A549 treated with dexamethasone at 1 μM for 4 hours (cell line): ENCODE measurements around the gene OR7C2. TPM values are rescaled to one million over a fixed set of nuclear protein-coding genes. Genes with fewer than 3 reads are reported as not detected.

ENCODE experiments used
- total RNA-seq: library from RNA; stranded (reverse); fragments of 200-300 nt; extraction: Qiagen RNA extraction; gene quantifications from 5 replicates; pipeline ENCODE4 v1.2.3, GENCODE V29; 2022

Gene OR7C2
- total RNA-seq, result not detected in 5 replicates

GRCh38 chr19:14941189-14941588 lies at the start of gene OR7C2:
TSS of gene OR7C2 (plus strand) at chr19:14941489. CDS start at chr19:14941489, 0 bp downstream.

GRCh38 chr19:14979476-14980255 lies 38.4 kb downstream of the OR7C2 start, which contains the start of gene SLC1A6:
TSS of gene SLC1A6 (minus strand) at chr19:14979864. CDS start at chr19:14972910, 6,954 bp downstream.

Other genes starting within 250 kb of the OR7C2 start
- gene ADGRE2, start 162.9 kb upstream of the OR7C2 start, total RNA-seq, result 0.43 to 0.93 TPM (median 0.80 TPM) in 5 replicates
- not detected in 5 replicates for gene OR7A5, start 106.3 kb upstream of the OR7C2 start, total RNA-seq
- gene OR7C1, start 106.3 kb upstream of the OR7C2 start, total RNA-seq, result not detected in 5 replicates
- gene OR7A10, start 92.6 kb upstream of the OR7C2 start, total RNA-seq, result not detected in 5 replicates
- not detected in 5 replicates for gene OR7A17, start 55.4 kb upstream of the OR7C2 start, total RNA-seq
- not detected in 5 replicates for gene SLC1A6, start 38.4 kb downstream of the OR7C2 start, total RNA-seq
- gene CASP14, start 108.0 kb downstream of the OR7C2 start, total RNA-seq, result not detected in 5 replicates
- gene OR1I1, start 140.7 kb downstream of the OR7C2 start, total RNA-seq, result not detected in 5 replicates
- gene SYDE1, start 165.9 kb downstream of the OR7C2 start, total RNA-seq, result 14.1 to 19.8 TPM (median 18.0 TPM) in 5 replicates